ENCODE results near the gene PIH1D1. TPM values are rescaled to one million over a fixed set of nuclear protein-coding genes. Genes with fewer than 3 reads are reported as not detected.

PIH1D1 gene
- total RNA-seq, 1 donor from 2014 or later: 83.7 TPM

- Mint-ChIP-seq H3K27me3 (ENCODE audit: low read depth) (peaks cover 23% of the 10 kb centered on the region), H3K4me3 (no peak overlapping the region), H3K4me1 (peaks cover 13% of the 10 kb centered on the region), H3K27ac (no peak overlapping the region), H3K36me3 (no peaks in the 10 kb centered on the region), H3K9me3 (no peaks in the 10 kb centered on the region)
- no peak for TF ChIP-seq CTCF (IDR thresholded peaks at IDR 0.05; ENCODE audit: unreplicated experiment)
- DNase-seq (ENCODE audit: low spot score in 2 of 2, unreplicated experiment in 2 of 2): no peak
Observed at GRCh38 chr19:49407079-49407478, 44.5 kb downstream of the PIH1D1 start.

- peak in 1 of 2 experiments; percentile 45 for DNase-seq (ENCODE audit: low spot score in 2 of 2, unreplicated experiment in 2 of 2)
- Mint-ChIP-seq H3K9me3 (no peaks in the 10 kb centered on the region), H3K4me3 (no peak overlapping the region), H3K4me1 (peaks cover 13% of the 10 kb centered on the region), H3K36me3 (no peaks in the 10 kb centered on the region), H3K27me3 (ENCODE audit: low read depth) (peaks cover 13% of the 10 kb centered on the region), H3K27ac (peak overlapping the region; percentile 74)
- no peak for TF ChIP-seq CTCF (IDR thresholded peaks at IDR 0.05; ENCODE audit: unreplicated experiment)
Observed at GRCh38 chr19:49403404-49404187, 48.0 kb downstream of the PIH1D1 start.

GRCh38 chr19:49400029-49400428 lies 51.6 kb downstream of the PIH1D1 start:
- H3K4me1 Mint-ChIP-seq: peaks cover 21% of the 10 kb centered on the region
- TF ChIP-seq CTCF (IDR thresholded peaks at IDR 0.05; ENCODE audit: unreplicated experiment): no peak
- no peak overlapping the region for H3K27ac Mint-ChIP-seq
- no peaks in the 10 kb centered on the region for H3K36me3 Mint-ChIP-seq
- H3K9me3 Mint-ChIP-seq: no peaks in the 10 kb centered on the region
- H3K27me3 Mint-ChIP-seq (ENCODE audit: low read depth): peaks cover 2% of the 10 kb centered on the region
- DNase-seq (ENCODE audit: low spot score in 2 of 2, unreplicated experiment in 2 of 2): no peak
- no peak overlapping the region for H3K4me3 Mint-ChIP-seq

GRCh38 chr19:49398931-49399330 lies 52.7 kb downstream of the PIH1D1 start:
- no peak for TF ChIP-seq CTCF (IDR thresholded peaks at IDR 0.05; ENCODE audit: unreplicated experiment)
- Mint-ChIP-seq H3K27ac (no peak overlapping the region), H3K36me3 (no peaks in the 10 kb centered on the region), H3K27me3 (ENCODE audit: low read depth) (peaks cover 7% of the 10 kb centered on the region), H3K4me1 (peaks cover 18% of the 10 kb centered on the region), H3K4me3 (no peak overlapping the region), H3K9me3 (no peaks in the 10 kb centered on the region)
- no peak for DNase-seq (ENCODE audit: low spot score in 2 of 2, unreplicated experiment in 2 of 2)

- H3K4me1 Mint-ChIP-seq: peaks cover 10% of the 10 kb centered on the region
Observed at GRCh38 chr19:49398001-49398615, 53.5 kb downstream of the PIH1D1 start.

More at GRCh38 chr19:49398001-49398615, 53.5 kb downstream of the PIH1D1 start:
- no peak overlapping the region for H3K4me3 Mint-ChIP-seq
- H3K36me3 Mint-ChIP-seq: no peaks in the 10 kb centered on the region
- H3K9me3 Mint-ChIP-seq: no peaks in the 10 kb centered on the region
- TF ChIP-seq CTCF (IDR thresholded peaks at IDR 0.05; ENCODE audit: unreplicated experiment): no peak
- H3K27me3 Mint-ChIP-seq (ENCODE audit: low read depth): peaks cover 10% of the 10 kb centered on the region
- no peak overlapping the region for H3K27ac Mint-ChIP-seq
- no peak for DNase-seq (ENCODE audit: low spot score in 2 of 2, unreplicated experiment in 2 of 2)

All from mesothelial cell of epicardium (in vitro differentiated cells).